Stomach (tissue), 9 donors: ENCODE results near the gene SLC52A1. TPM values are rescaled to one million over a fixed set of nuclear protein-coding genes. Genes with fewer than 3 reads are reported as not detected.

Experiments used
- DNase-seq, 2 donors: peaks; one replicate each; pipeline versions ENCODE4 v3.0.0 to v3.0.0-alpha.2; 2013 to 2019
- H3K27ac ChIP-seq, 5 donors: fragments of 200-600 bp in 4 of 5; sonication (generic) in 4 of 5; one replicate each; pipeline ENCODE4 v1.5.1; 2013 to 2019; ENCODE audit warnings: mild to moderate bottlenecking in 1 of 5, moderate library complexity in 1 of 5
- H3K27me3 ChIP-seq, 3 donors: fragments of 200-600 bp; sonication (generic); one replicate each; pipeline ENCODE4 v1.5.1; 2017 to 2019; ENCODE audit warnings: mixed run types in 1 of 3
- H3K36me3 ChIP-seq, 4 donors: fragments of 200-600 bp; sonication (generic); 1 replicate in 3 of 4; 2 replicates in 1 of 4; pipeline ENCODE4 v1.5.1; 2016 to 2019
- H3K4me1 ChIP-seq, 4 donors: fragments of 200-600 bp; sonication (generic); one replicate each; pipeline ENCODE4 v1.5.1; 2016 to 2019
- H3K4me3 ChIP-seq, 4 donors: fragments of 200-600 bp; sonication (generic) in 3 of 4; one replicate each; pipeline ENCODE4 v1.5.1; 2016 to 2019; ENCODE audit warnings: mild to moderate bottlenecking in 1 of 4
- H3K9me3 ChIP-seq, 4 donors: fragments of 200-600 bp; sonication (generic); one replicate each; pipeline ENCODE4 v1.5.1; 2016 to 2019
- CTCF ChIP-seq, 7 experiments: fragments of 450-650 bp in 4 of 7; fragments of 200-600 bp in 3 of 7; sonication (generic) in 3 of 7; IDR thresholded peaks; one replicate each; pipeline ENCODE4 v1.5.1; 2016 to 2019; ENCODE audit warnings: antibody characterized with exemption in 7 of 7, control low read depth in 2 of 7, mild to moderate bottlenecking in 1 of 7
- EP300 ChIP-seq: sonication (generic); formaldehyde crosslinking; IDR thresholded peaks from one replicate; pipeline ENCODE4 v1.6.1; 2017; ENCODE audit warnings: antibody characterized with exemption
- POLR2A ChIP-seq, 4 donors: fragments of 450-650 bp; IDR thresholded peaks; one replicate each; pipeline ENCODE4 v1.6.1; 2016; ENCODE audit warnings: antibody characterized with exemption in 4 of 4, control low read depth in 2 of 4, mild to moderate bottlenecking in 1 of 4, moderate library complexity in 1 of 4
- POLR2AphosphoS5 ChIP-seq, 3 donors: sonication (generic); formaldehyde crosslinking; IDR thresholded peaks; one replicate each; pipeline ENCODE4 v1.6.1; 2016; ENCODE audit warnings: antibody characterized with exemption in 3 of 3
- WGBS, 5 donors: extraction: QIAGEN DNeasy Blood & Tissue Kit in 3 of 5; methylation state at CpG; one replicate each; pipeline versions ENCODE4 v1.1.5 to v1.1.7; 2013 to 2018; 5-methylcytosine and 5-hydroxymethylcytosine counted together
- intact Hi-C: fragments of 100-400 bp; cut with DNase I; formaldehyde crosslinking; loops from one replicate; pipeline ENCODE4 v1.15.1; 2023; ENCODE audit warnings: low total_unique reads
- polyA plus RNA-seq, 3 donors: library from polyadenylated mRNA; stranded (reverse); fragments of 200-250 nt; gene quantifications; one replicate each; pipeline ENCODE4 v1.2.3, GENCODE V29; 2013
- total RNA-seq, 5 donors: library from RNA; depleted of rRNA; stranded (reverse); fragments of >200 nt; gene quantifications; one replicate each; pipeline versions ENCODE4 v1.1.0 to v1.2.3, GENCODE V29; 2014 to 2016
- donor health status: healthy with polysubstance abuse.
- donor health status: Bipolar disorder and iron deficiency.
- donor health status: healthy.

Gene SLC52A1
- total and polyA plus RNA-seq, 8 donors = 1.0 TPM; not detected in 7

- Histone ChIP-seq H3K27me3 (no peaks in the 10 kb centered on the region), H3K27ac (no peak overlapping the region), H3K4me1 (peaks cover 0 to 28% (median 18%) of the 10 kb centered on the region in 4 donors), H3K4me3 (no peak overlapping the region), H3K36me3 (peaks cover 36 to 70% (median 70%) of the 10 kb centered on the region in 4 donors), H3K9me3 (no peaks in the 10 kb centered on the region)
- WGBS, 5 donors = 92 to 96% (median 94%) methylated on average over 23 to 30 of the region's 30 CpGs
- DNase-seq = no peak
- intact Hi-C loops = no loop called here
- TF ChIP-seq POLR2A (IDR thresholded peaks at IDR 0.05) (no peak), EP300 (no peak), POLR2AphosphoS5 (IDR thresholded peaks at IDR 0.05) (no peak), CTCF (IDR thresholded peaks at IDR 0.05) (no peak)
These were observed 13.0 kb downstream of the SLC52A1 start for GRCh38 chr17:5022171-5022711.

- DNase-seq = no peak
- Histone ChIP-seq H3K9me3 (no peaks in the 10 kb centered on the region), H3K27ac (no peak overlapping the region), H3K27me3 (no peaks in the 10 kb centered on the region), H3K4me1 (peaks cover 0 to 19% (median 16%) of the 10 kb centered on the region in 4 donors), H3K4me3 (no peak overlapping the region), H3K36me3 (peaks cover 48 to 87% (median 86%) of the 10 kb centered on the region in 4 donors)
- 85 to 89% (median 85%) methylated on average over 19 to 20 of the region's 20 CpGs for WGBS, 5 donors
- intact Hi-C loops = no loop called here
- no peak for TF ChIP-seq CTCF (IDR thresholded peaks at IDR 0.05)
- TF ChIP-seq EP300 = no peak
- TF ChIP-seq POLR2AphosphoS5 (IDR thresholded peaks at IDR 0.05) = no peak
These were observed 14.7 kb downstream of the SLC52A1 start for GRCh38 chr17:5020502-5021023.

- WGBS, 5 donors = 0 to 50% (median 29%) methylated on average over 1 of the region's 1 CpG
- peaks cover 58 to 97% (median 97%) of the 10 kb centered on the region in 4 donors for H3K36me3 ChIP-seq
- DNase-seq = no peak
- no peaks in the 10 kb centered on the region for H3K9me3 ChIP-seq
- H3K4me1 ChIP-seq = peaks cover 0 to 9% (median 7%) of the 10 kb centered on the region in 4 donors
- TF ChIP-seq POLR2AphosphoS5 (IDR thresholded peaks at IDR 0.05) = no peak
- no peak for TF ChIP-seq EP300
- TF ChIP-seq CTCF (IDR thresholded peaks at IDR 0.05) = no peak
- no peak for TF ChIP-seq POLR2A (IDR thresholded peaks at IDR 0.05)
- no peaks in the 10 kb centered on the region for H3K27me3 ChIP-seq
- intact Hi-C loops = no loop called here
- H3K4me3 ChIP-seq = no peak overlapping the region
- no peak overlapping the region for H3K27ac ChIP-seq
These were observed 15.7 kb downstream of the SLC52A1 start for GRCh38 chr17:5019475-5019956.

GRCh38 chr17:5014357-5014756 lies 20.9 kb downstream of the SLC52A1 start:
- TF ChIP-seq POLR2A (IDR thresholded peaks at IDR 0.05) = no peak
- TF ChIP-seq CTCF (IDR thresholded peaks at IDR 0.05) = no peak
- TF ChIP-seq POLR2AphosphoS5 (IDR thresholded peaks at IDR 0.05) = no peak
- TF ChIP-seq EP300 = no peak
- Histone ChIP-seq H3K4me1 (no peaks in the 10 kb centered on the region), H3K27me3 (no peaks in the 10 kb centered on the region), H3K36me3 (peaks cover 61 to 100% (median 99%) of the 10 kb centered on the region in 4 donors), H3K27ac (no peak overlapping the region), H3K9me3 (no peaks in the 10 kb centered on the region), H3K4me3 (no peak overlapping the region)
- 70 to 92% (median 90%) methylated on average over 2 to 4 of the region's 4 CpGs for WGBS, 5 donors
- DNase-seq = no peak
- intact Hi-C loops = no loop called here
